G401 (cell line): Measurements from ENCODE around the gene TUBGCP2. TPM values are rescaled to one million over a fixed set of nuclear protein-coding genes. Genes with fewer than 3 reads are reported as not detected.
A peak's percentile ranks its signal among the peaks of the same experiment; 100 is the strongest.

Source experiments
- DNase-seq: peaks from one replicate; pipeline ENCODE4 v3.0.0-alpha.2; 2015; ENCODE audit warnings: low spot score
- in situ Hi-C: cut with HindIII; loops from 2 replicates; pipeline ENCODE4 v1.10.0; 2016; ENCODE audit warnings: low sequenced_read_pairs, mixed read lengths
- total RNA-seq: library from RNA; depleted of rRNA; stranded (reverse); fragments of >200 nt; shearing (Covaris generic); gene quantifications from 2 replicates; pipeline ENCODE4 v1.2.3, GENCODE V29; 2014

TUBGCP2 gene
- total RNA-seq, 1 experiment from 2014 or later: 73.3 TPM

DNA sequence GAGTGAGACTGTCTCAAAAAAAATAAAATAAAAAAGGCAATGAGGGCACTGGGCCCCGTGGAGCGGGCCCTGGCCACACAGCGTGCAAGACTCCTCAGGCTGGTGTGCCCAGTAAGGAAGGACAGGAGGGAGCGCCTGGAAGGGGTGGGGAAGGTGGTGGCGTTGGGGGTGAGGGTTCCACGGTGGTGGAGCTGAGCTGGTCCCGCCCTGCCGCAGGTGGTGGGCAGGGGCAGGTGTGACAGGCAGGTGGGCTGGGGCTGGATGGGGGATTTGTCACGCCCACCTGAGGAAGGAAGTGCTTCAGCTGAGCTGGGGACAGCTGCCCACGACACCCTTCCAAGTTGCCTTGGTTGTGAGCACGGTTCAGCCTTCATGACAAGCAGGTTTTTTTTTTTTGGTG, 37.7 kb upstream of the TUBGCP2 start:
- no peak for DNase-seq
- in situ Hi-C loops: no loop called here

DNA sequence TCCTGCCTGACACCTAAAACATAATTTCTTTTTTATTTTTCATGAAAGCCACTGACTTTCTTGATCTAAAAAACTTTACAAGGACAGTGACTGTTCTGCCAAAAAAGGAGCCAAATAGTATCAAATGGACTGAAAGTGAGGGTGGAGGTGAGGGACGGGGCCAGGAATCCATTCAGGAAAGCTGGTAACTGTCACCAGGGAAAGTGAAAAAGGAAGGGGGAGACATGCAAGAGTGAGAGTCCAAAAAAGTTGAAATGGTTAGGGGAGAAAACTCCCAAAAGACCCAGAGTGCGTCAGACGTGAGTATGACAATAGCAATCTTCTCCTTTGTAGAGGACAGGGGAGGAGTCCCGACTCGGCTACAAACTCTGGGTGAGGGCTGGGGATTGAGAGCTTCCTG, 35.6 kb upstream of the TUBGCP2 start:
- in situ Hi-C loops: no loop called here
- no peak for DNase-seq

DNA sequence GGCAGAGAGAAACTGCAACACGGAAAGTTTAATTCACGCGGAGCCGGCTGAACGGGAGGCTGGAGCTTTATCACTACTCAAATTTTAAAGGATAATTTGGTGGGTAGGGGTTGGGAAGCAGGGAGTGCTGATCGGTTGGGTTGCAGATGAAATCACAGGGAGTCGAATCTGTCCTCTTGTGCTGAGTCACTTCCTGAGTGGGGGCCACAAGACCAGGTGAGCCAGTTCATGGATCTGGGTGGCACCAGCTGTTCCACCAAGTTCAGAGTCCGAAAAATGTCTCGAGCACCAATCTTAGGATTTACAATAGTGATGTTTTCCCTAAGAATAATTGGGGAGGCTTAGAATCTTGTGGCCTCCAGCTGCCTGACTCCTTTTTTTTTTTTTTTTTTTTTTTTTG, 34.9 kb upstream of the TUBGCP2 start:
- in situ Hi-C loops: no loop called here
- DNase-seq: no peak

DNA sequence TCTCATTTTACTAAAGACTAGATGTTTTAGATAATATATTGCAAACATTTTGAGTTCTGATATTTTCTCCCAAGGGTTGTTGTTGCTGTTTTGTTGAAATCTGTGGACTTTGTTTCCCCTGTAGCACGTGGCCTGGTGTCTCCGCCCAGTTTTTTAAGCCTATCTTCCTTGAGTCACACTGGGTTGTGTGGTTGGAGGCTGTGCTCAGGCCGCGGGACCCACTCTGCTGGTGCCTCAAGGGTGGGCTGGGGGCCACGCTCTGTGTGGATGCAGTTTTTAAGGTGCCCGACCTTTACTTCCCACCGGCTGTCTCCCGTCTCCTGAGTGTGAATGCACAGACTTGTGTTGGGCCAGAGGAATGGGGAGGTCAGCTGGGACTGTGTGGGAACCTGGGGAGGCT, 34.3 kb upstream of the TUBGCP2 start:
- in situ Hi-C loops: no loop called here
- no peak for DNase-seq

DNA sequence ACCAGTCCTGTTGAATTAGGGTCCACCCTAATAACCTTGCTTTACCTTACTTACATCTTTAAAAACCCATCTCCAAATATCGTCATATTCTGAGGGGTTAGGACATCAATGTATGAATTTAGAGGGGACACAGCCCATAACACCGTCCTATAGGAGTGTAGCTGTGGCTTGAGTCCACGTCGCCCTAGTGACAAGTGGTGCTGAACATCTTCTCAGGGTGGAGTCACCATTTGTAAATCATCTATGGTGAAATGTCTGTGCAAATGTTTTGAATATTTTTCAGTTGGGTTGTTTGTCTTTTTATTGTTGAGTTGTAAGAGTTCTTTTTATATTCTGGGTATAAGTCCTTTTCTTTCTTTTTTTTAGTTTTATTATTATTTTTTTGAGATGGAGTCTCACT, 33.3 kb upstream of the TUBGCP2 start:
- DNase-seq: no peak
- in situ Hi-C loops: no loop called here

DNA sequence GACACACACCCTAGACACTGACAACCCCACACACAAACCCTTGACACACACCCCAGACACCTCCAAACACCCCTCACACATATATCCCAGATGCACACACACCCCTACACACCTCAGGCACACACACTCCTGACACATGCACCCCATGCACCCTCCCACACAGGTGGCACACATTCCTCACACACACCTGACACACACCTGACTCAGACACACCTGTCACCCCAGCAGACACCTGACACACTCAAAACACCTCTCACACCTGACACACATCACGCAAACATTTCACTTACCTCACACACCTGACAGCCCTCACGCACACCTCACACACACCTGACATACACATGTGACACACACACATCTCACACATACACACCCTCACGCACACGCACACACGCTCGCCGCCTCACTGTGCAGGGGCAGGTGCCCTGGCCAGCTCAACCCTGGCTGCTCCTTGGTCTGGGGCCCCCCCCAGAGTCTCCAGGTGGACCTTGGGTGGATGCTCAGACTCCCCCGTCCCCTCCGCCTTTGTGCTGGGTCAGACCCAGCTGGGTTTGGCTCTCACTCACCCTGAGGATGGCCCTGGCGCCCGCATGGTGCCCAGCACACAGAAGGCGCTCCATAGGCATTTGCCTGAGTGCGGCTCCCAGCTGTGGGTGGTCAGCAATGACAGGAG, 31.2 kb upstream of the TUBGCP2 start:
- no peak for DNase-seq
- in situ Hi-C loops: no loop called here

DNA sequence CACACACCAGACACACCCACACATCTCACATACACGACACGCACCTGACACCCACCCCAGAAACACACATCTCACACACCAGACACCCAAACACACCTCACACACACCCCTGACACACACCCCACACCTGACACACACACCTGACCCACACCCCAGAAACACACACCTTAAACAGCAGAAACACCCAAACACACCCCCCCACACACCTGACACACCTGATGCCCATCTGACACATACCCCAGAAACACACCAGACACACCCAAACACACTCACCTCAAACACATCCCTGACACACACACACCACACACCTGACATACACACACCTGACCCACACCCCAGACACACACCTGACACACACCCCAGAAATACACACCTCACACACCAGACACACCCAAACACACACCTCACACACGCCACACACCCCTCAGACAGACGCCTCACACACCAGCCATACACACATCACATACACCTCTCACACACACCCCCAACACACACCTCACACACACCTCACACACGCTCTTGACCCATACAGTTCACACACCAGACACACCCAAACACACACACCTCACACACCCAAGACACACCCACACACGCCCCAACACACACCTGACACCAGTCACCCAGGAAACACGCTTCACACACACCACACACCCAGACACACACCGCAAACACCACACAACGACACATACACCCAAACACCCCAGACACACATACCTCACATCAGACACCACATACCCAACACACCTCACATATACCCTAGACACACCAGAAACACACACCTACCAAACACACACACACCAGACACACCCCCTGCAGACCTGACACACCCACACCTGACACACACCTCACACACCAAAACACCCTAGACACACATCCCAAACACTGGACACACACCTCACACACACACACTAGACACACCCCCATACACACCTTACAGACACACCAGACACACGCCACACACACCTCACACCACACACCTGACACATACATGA, 29.7 kb upstream of the TUBGCP2 start:
- in situ Hi-C loops: no loop called here
- no peak for DNase-seq

DNA sequence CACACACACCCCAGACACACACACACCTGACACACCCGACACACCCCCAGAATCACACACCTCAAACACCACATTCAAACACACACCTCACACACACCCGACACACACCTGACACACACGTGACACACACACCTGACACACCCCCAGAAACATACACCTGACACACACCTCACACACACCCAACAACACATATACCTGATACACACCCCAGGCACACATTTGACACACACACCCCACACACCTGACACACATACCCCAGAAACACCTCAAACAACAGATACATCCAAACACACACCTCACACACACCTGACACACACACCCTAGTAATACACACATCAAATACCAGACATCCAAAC, 28.7 kb upstream of the TUBGCP2 start:
- in situ Hi-C loops: no loop called here

DNA sequence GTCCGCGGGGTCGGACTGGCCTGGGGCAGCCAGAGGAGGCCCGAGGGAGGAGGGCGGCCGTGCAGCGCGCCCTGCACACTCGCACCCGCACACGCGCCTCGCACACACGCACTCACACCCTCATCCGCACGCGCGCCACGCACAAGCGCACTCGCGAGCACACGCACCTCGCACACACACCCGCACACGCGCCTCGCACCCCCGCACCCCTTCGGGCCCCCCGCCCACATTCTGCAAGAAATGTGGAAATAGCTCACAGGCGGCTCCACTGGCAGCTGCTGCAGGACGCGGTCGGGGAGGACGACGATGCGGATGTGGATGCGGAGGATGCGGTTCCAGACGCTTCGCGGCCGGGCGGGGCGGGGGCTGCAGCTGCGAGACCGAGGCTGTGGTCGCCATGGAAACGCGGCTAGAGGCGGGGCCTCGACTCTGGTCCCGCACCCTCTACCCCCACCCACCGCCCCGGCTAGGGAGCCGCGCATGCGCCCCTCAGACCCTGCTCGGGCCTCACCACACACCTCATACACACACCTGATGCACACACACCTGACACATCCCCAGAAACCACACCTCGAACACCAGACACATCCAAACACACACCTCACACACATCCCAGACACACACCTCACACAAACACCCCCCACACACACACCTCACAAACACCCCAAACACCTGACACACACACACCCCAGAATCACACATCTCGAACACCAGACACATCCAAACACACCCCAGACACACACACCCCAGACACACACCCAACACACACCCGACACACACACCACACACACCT, 28.1 kb upstream of the TUBGCP2 start, which contains the start of gene CALY:
TSS of gene CALY (minus strand) at position 320 of the 793 bp plus-strand sequence. CDS start 7,907 bp downstream, outside the sequence.
- peak; percentile 81 for DNase-seq
- in situ Hi-C loops: no loop called here

More for the DNA sequence above, 28.7 kb upstream of the TUBGCP2 start:
- no peak for DNase-seq

DNA sequence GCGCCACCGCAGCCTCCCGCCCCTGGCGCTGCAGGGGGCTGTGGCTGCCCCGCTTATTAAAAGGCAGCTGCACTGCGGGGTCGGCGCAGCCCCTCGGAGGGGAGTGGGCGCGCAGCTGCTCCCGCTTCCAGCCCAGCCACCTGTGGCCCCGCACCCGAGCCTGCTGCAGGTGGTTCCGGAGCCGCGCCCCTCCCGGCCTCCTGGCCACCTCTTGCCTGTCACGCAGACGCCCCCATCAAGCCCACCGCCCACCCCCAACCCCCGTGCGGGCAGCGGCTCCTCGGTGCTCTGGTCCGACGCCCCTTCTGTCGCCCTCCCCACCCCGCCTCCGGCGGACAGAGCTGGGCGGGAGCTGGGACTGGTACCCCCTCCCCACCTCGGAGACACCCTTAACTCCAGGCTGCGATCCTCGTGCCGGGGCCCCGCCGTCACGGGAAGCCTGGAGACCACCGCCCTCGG, 27.5 kb upstream of the TUBGCP2 start:
- DNase-seq: no peak
- in situ Hi-C loops: no loop called here

DNA sequence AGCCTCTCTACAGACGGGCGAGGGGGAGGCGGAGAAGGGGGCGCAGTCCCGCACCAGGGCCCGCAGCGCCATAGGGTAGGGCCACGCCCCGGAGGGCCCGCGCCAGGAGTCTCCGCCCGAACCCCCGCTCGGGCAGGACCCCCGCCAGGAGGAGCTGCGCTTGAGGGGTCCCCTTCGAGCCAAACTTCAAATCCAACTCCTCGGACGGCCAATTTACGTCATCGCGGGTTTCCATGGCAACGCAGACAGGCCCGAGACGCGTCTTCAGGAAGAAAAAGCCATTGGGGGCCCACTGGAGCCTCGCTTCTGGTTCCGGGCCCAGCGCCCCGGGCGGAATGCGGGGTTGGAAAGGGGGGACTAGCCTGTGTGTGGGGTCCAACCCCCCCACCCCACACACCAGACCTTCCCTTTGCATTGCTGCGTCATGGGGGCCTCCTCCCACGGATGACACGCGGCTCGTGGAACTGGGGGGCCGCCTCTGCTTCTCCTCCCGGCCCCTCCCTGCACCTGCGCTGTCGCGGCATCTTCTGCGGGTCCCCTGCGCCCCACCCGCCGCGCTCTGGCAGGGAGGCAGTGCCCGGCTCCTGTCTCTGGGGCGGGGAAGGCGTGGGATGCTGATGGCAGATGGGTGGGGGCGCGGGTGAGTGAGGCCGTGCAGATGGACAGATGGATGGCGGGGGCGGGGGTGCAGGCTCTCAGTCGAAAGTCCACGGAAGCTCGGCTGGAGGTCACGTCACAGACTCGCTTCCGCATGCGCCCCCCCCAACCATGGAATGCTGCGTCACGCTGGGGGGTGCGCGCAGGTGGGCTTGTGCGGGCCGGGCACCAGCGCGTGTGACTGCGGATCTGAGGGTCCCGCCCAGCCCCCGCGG, 26.8 kb upstream of the TUBGCP2 start:
- DNase-seq: peak; percentile 77
- in situ Hi-C loops: no loop called here

DNA sequence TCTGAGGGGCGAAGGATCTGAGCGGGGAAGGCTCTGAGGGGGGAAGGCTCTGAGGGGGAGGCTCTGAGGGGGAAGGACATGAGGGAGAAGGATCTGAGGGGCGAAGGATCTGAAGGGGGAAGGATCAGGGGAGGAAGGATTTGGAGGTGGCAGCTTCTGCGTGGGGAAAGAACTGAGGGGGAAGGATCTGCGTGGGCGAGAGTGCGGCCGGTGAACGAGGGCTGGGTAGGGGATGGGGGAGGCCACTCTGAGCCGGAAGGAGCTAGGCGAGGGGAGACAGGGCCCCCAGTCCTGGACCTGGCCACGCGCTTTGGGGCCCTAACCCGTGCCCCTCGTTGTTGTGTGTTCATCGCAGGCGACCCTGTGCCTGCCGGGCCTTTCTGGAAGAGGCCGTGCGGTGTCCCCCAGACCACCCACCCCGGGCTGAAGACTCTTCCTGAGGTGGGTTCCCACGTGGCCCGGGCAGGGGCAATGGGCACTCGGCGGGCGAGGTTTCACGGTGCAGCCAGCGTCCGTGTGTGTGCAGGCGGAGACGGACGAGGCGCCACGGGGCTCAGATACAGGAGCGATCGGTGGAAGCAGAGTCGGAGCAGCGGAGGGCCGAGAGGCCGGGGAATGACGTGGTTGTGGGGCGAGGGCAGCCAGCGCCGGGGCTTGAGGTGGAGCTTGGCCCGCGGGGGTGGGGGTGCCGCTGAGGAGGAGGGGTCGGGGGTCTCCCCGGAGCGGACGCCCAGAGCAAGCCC, 26.0 kb upstream of the TUBGCP2 start:
- peak; percentile 29 for DNase-seq
- in situ Hi-C loops: no loop called here

DNA sequence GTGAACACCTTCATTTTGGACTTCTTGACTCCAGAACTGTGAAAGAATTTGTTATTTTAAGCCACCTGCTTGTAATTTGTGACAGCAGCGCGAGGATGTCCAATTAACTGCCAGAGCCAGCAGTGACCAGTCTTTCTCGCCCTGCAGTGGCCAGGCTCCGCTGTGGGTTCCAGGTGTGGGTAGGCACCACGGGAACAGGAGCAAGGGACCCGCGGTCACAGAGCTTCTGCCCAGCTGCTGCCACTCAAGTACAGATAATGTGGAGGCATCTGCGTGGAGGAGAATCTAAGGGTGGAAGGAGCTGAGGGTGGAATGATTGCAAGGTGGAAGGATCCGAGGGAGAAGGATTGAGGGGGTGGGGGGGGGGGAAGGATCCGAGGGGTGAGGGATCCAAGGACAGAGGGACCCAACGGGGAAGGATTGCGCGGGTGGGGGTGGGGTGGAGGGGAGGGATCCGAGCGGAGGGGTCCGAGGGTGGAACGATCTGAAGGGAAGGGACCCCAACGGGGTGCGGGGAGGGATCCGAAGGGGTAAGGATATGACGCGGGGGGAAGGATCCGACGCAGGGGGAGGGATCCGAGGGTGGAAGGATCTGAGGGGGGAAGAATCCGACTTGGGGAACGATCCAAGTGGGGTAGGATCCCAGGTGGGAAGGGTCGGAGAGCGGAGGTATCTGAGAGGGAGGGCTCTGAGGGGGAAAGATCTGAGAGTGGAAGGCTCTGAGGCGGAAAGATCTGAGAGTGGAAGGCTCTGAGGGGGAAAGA, 24.4 kb upstream of the TUBGCP2 start:
- DNase-seq: no peak
- in situ Hi-C loops: no loop called here

DNA sequence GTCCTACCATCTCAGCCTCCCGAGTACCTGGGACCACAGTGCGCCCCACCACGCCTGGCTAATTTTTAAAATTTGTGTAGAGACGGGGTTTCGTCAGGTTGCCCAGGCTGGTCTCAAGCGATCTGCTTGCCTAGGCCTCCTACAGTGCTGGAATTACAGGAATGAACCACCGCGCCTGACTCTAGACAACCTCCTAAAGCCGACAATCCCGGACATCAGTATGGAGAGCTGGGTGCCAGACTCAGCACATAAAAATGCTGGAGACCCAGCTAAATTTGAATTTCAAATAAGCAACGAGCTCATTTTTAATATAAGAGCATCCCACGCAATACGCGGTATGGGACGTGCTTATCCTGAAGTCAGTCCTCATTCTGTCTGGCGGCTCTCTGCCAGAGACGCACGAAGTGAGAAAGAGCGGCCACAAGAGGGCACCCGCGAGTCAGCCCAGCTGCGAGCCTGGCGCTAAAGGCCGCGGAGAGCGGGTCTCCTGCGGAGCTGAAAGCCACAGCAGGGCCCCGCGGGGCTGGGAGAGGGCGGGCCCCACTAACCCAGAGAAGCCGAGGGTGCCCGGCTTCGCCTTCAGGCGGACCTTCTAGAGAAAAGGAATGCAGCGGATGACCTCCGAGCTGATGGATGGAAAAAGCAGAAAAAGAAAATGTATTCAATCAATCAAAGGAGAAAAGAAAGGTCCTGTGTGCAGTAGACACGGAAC, 21.0 kb upstream of the TUBGCP2 start:
- peak; percentile 90 for DNase-seq
- in situ Hi-C loops: no loop called here

DNA sequence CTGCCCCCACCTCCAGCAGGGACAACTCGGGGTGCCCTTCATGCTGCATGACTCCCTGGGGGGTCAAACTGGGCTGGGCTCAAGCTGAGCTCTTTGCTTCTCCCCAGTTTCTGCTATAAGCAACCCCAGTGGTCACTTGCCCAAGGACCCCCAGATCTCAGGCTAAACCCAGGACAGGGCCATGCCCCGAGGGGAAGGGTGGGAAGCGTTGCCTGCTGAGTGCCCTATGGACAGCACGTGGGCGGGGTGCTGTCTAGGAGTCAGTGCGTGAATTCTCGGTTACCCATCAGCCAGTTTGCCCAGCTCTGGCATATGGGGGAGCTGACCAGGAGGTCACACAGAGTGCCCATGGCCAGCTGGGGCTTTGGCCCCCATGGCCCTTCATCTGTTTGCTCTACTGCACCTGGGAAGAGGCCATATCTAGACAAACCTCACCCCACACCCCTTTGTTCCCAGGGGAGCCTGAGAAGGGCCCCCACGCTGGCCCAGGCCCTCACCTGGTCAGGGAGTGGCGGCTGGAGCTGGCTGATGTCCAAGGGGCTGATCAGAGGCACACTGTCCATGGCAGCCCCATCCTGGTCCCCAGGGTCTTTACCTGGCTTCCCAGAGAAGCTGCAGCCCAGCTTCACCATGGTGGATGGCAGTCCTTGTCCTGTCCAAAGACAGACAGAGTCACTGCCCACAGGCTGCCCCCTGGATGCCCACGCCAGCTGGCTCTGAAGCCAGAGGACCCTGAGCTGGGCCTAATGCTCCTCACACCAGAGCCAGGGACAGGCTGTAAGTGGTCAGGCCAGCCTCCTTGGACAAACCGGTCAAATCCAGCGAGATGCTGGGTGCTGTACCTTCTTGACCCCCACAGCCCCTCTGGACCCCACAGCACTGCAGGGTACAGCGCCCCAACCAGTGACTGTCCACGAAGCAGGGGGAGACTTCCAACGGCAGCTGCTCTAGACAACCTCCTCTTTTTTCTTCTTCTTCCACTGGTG, 20.0 kb upstream of the TUBGCP2 start:
- DNase-seq: no peak
- in situ Hi-C loops: no loop called here
